Effector memory CD4-positive, alpha-beta T cell (primary cell): Measurements from ENCODE around the gene KPNA4.

Experiments
- DNase-seq, 3 donors: peaks; one replicate each; pipeline ENCODE4 v3.0.0-alpha.2; 2020
- H3K27ac ChIP-seq: 2 replicates; pipeline ENCODE4 v1.7.0; 2013; ENCODE audit warnings: mild to moderate bottlenecking, low read length, moderate library complexity; ENCODE audit not compliant: insufficient read depth, poor library complexity, severe bottlenecking
- H3K27me3 ChIP-seq: replicated peaks from 2 replicates; pipeline ENCODE4 v1.7.0; 2013; ENCODE audit warnings: mild to moderate bottlenecking, low read length; ENCODE audit not compliant: insufficient read depth, control insufficient read depth, poor library complexity, severe bottlenecking
- H3K36me3 ChIP-seq: 2 replicates; pipeline ENCODE4 v1.7.0; 2013; ENCODE audit warnings: mild to moderate bottlenecking, low read length, moderate library complexity; ENCODE audit not compliant: control insufficient read depth, insufficient read depth
- H3K4me1 ChIP-seq: 2 replicates; pipeline ENCODE4 v1.7.0; 2013; ENCODE audit warnings: low read length, mild to moderate bottlenecking; ENCODE audit not compliant: control insufficient read depth, insufficient read depth, poor library complexity, severe bottlenecking
- H3K4me3 ChIP-seq: 2 replicates; pipeline ENCODE4 v1.7.0; 2013; ENCODE audit warnings: low read length, low read depth, mild to moderate bottlenecking; ENCODE audit not compliant: insufficient read depth, poor library complexity, severe bottlenecking
- H3K9me3 ChIP-seq: 2 replicates; pipeline ENCODE4 v1.7.0; 2013; ENCODE audit warnings: mild to moderate bottlenecking, low read length, moderate library complexity; ENCODE audit not compliant: control insufficient read depth

Gene KPNA4

GRCh38 chr3:160477750-160478149 is 87.6 kb downstream of the KPNA4 start:
- Histone ChIP-seq H3K36me3 (no peaks in the 10 kb centered on the region), H3K27ac (no peak overlapping the region), H3K27me3 (no peaks in the 10 kb centered on the region), H3K9me3 (no peaks in the 10 kb centered on the region), H3K4me1 (no peaks in the 10 kb centered on the region), H3K4me3 (no peak overlapping the region)
- no peak for DNase-seq

GRCh38 chr3:160475884-160476283 is 89.5 kb downstream of the KPNA4 start:
- no peak for DNase-seq
- H3K9me3 ChIP-seq = no peaks in the 10 kb centered on the region
- no peak overlapping the region for H3K4me3 ChIP-seq
- no peaks in the 10 kb centered on the region for H3K27me3 ChIP-seq
- no peak overlapping the region for H3K27ac ChIP-seq
- no peaks in the 10 kb centered on the region for H3K4me1 ChIP-seq
- H3K36me3 ChIP-seq = no peaks in the 10 kb centered on the region

DNA sequence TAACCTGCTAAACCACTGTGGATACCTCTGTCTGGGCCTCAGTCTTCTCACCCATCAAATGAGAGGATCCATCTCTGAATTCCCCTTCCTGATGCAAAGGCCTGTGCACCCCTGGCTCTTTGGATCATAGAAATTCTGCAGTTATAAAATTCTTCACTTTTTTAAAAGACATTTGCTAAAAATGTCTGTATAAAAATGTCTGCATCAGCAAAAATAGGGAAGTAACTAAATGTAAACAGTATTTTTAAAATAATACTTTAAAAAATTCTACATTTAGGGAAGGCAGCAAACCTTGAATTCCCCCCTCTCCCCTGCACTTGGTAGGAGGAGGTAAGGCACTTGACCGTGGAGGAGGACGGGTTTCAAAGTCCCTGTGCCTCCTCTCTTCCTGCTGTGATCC is 90.2 kb downstream of the KPNA4 start:
- Histone ChIP-seq H3K27me3 (no peaks in the 10 kb centered on the region), H3K36me3 (no peaks in the 10 kb centered on the region), H3K27ac (no peak overlapping the region), H3K4me1 (no peaks in the 10 kb centered on the region), H3K4me3 (no peak overlapping the region), H3K9me3 (no peaks in the 10 kb centered on the region)
- DNase-seq = no peak

DNA sequence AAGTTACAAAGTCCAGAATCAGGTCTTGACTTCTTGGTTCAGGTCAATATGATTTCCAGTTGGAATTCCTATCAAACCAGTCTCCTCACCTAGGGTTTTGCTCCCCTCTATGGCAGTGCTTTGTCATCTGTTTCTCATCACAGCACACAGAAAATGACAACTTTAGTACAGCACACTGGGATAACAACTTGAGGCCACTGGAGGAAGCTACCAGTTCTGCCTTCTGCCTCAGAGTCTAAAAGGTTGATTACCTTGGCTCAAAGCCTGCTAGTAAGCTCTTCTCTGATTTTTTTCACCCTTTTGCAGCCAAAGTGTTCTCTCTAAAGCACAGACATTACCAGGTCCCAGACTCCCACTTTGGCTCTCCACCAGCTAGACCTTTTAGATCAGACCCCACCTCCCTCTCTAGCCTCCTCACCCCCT is 90.9 kb downstream of the KPNA4 start:
- no peaks in the 10 kb centered on the region for H3K27me3 ChIP-seq
- H3K4me1 ChIP-seq = no peaks in the 10 kb centered on the region
- H3K4me3 ChIP-seq = no peak overlapping the region
- H3K36me3 ChIP-seq = no peaks in the 10 kb centered on the region
- DNase-seq = no peak
- H3K9me3 ChIP-seq = no peaks in the 10 kb centered on the region
- no peak overlapping the region for H3K27ac ChIP-seq

DNA sequence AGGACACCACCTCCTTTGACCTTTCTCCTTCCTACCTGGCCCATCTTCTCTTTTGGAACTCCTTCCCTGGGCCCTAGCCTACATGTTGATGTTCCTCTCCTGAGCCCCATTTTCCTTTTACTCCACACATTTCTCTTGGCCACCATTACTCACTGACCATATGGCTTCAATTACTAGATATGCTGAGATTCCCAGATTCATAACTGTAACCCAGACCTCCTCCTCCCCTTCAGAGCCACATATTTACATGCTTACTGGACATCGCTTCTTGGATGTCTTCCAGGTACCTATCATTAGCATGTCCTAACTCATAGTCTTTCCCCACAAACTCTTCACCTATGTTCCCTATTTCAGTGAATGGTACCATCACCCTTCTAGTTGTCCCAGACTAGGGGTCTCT is 91.4 kb downstream of the KPNA4 start:
- Histone ChIP-seq H3K27me3 (no peaks in the 10 kb centered on the region), H3K9me3 (no peaks in the 10 kb centered on the region), H3K36me3 (no peaks in the 10 kb centered on the region), H3K4me1 (no peaks in the 10 kb centered on the region), H3K27ac (no peak overlapping the region), H3K4me3 (no peak overlapping the region)
- no peak for DNase-seq

DNA sequence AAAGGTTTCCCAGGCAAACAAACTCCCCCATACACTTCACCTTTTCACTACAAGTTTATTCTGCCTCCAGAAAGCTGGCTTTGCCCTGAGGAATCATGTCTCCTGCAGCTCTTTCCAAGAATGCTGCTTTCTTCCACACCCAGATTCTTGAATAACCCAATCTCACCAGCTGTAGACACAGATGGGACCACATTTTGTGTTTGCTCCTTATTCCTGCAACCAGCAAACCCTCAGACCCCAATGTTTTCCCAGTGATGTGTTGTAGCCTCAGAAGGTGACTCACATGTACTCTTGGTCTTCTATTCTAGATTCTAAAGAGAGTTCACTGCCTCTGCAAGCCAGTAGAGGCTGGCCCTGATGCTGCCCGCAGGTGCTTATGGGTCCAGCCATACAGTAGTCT is 92.2 kb downstream of the KPNA4 start:
- H3K27me3 ChIP-seq = no peaks in the 10 kb centered on the region
- H3K36me3 ChIP-seq = no peaks in the 10 kb centered on the region
- H3K4me1 ChIP-seq = no peaks in the 10 kb centered on the region
- H3K9me3 ChIP-seq = no peaks in the 10 kb centered on the region
- H3K27ac ChIP-seq = no peak overlapping the region
- DNase-seq = no peak
- H3K4me3 ChIP-seq = no peak overlapping the region

DNA sequence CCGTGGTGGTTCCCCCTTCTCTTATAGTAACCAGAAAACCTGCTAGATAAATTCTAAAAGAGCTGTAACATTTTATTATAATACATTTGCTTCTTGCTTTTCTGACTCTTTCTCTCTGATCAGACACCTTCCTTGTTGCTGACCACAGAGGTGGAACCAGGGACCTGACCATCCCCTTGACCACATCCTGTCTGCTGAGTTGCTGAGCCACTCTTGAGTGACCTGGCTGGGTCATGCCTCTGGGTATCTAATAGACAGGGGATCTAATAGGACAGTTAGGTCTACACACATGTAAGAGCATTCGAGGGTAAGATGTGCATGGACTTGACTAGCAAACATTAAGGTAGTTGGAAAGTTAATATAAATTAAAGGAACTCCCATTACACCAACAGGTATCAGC is 93.0 kb downstream of the KPNA4 start:
- Histone ChIP-seq H3K4me3 (no peak overlapping the region), H3K4me1 (no peaks in the 10 kb centered on the region), H3K9me3 (no peaks in the 10 kb centered on the region), H3K27ac (no peak overlapping the region), H3K36me3 (no peaks in the 10 kb centered on the region), H3K27me3 (no peaks in the 10 kb centered on the region)
- no peak for DNase-seq

GRCh38 chr3:160471892-160472291 is 93.5 kb downstream of the KPNA4 start:
- H3K4me3 ChIP-seq = no peak overlapping the region
- H3K27ac ChIP-seq = no peak overlapping the region
- no peaks in the 10 kb centered on the region for H3K27me3 ChIP-seq
- no peaks in the 10 kb centered on the region for H3K4me1 ChIP-seq
- DNase-seq = no peak
- no peaks in the 10 kb centered on the region for H3K9me3 ChIP-seq
- no peaks in the 10 kb centered on the region for H3K36me3 ChIP-seq

- no peaks in the 10 kb centered on the region for H3K9me3 ChIP-seq
- no peak for DNase-seq
Observed at GRCh38 chr3:160470181-160470580, 95.2 kb downstream of the KPNA4 start.

GRCh38 chr3:160464971-160465370 is 100.4 kb downstream of the KPNA4 start:
- Histone ChIP-seq H3K4me3 (no peak overlapping the region), H3K27me3 (no peaks in the 10 kb centered on the region), H3K4me1 (no peaks in the 10 kb centered on the region), H3K9me3 (no peaks in the 10 kb centered on the region), H3K27ac (no peak overlapping the region), H3K36me3 (no peaks in the 10 kb centered on the region)
- no peak for DNase-seq

More at GRCh38 chr3:160470181-160470580, 95.2 kb downstream of the KPNA4 start:
- H3K27ac ChIP-seq = no peak overlapping the region
- no peaks in the 10 kb centered on the region for H3K27me3 ChIP-seq
- H3K36me3 ChIP-seq = no peaks in the 10 kb centered on the region
- H3K4me1 ChIP-seq = no peaks in the 10 kb centered on the region
- no peak overlapping the region for H3K4me3 ChIP-seq

GRCh38 chr3:160464321-160464720 is 101.0 kb downstream of the KPNA4 start:
- H3K4me1 ChIP-seq = no peaks in the 10 kb centered on the region
- no peaks in the 10 kb centered on the region for H3K36me3 ChIP-seq
- no peak for DNase-seq
- H3K27me3 ChIP-seq = no peaks in the 10 kb centered on the region
- H3K9me3 ChIP-seq = no peaks in the 10 kb centered on the region
- no peak overlapping the region for H3K27ac ChIP-seq
- no peak overlapping the region for H3K4me3 ChIP-seq
